ENCODE results near the gene MAP6D1. TPM values are rescaled to one million over a fixed set of nuclear protein-coding genes. Genes with fewer than 3 reads are reported as not detected.

Gene MAP6D1
- total RNA-seq, 1 donor from 2014 or later: not detected

DNA sequence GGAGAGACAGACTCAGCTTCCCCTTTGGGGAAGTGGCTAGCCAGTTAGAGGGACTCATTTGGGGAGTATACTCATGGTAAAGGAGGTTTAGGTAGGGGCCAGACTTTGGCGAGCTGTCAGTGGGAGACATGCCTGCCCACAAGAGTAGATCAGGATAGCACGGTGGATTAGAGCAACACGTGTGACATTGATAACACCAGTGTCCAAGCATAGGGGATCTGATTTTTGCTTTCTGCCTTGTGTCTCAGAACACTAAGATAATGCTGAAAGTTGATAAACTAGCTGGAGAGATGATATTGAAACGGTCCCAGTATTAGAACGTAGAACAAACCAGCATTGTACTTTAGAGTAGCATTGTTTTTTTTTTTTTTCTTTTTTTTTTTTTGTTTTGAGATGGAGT lies 25.9 kb downstream of the MAP6D1 start:
- H3K36me3 ChIP-seq: peaks cover 61 to 66% of the 10 kb centered on the region in 2 donors
- intact Hi-C loops (cut with DNase I): no loop called here
- H3K4me1 ChIP-seq: no peaks in the 10 kb centered on the region
- TF ChIP-seq, protein P1, sequence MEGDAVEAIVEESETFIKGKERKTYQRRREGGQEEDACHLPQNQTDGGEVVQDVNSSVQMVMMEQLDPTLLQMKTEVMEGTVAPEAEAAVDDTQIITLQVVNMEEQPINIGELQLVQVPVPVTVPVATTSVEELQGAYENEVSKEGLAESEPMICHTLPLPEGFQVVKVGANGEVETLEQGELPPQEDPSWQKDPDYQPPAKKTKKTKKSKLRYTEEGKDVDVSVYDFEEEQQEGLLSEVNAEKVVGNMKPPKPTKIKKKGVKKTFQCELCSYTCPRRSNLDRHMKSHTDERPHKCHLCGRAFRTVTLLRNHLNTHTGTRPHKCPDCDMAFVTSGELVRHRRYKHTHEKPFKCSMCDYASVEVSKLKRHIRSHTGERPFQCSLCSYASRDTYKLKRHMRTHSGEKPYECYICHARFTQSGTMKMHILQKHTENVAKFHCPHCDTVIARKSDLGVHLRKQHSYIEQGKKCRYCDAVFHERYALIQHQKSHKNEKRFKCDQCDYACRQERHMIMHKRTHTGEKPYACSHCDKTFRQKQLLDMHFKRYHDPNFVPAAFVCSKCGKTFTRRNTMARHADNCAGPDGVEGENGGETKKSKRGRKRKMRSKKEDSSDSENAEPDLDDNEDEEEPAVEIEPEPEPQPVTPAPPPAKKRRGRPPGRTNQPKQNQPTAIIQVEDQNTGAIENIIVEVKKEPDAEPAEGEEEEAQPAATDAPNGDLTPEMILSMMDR (IDR thresholded peaks at IDR 0.05): no peak
- H3K27me3 ChIP-seq: no peaks in the 10 kb centered on the region
- DNase-seq (ENCODE audit: low spot score in 2 of 2): no peak
- no peak overlapping the region for H3K27ac ChIP-seq
- no peaks in the 10 kb centered on the region for H3K9me3 ChIP-seq
- H3K4me3 ChIP-seq: no peak overlapping the region

DNA sequence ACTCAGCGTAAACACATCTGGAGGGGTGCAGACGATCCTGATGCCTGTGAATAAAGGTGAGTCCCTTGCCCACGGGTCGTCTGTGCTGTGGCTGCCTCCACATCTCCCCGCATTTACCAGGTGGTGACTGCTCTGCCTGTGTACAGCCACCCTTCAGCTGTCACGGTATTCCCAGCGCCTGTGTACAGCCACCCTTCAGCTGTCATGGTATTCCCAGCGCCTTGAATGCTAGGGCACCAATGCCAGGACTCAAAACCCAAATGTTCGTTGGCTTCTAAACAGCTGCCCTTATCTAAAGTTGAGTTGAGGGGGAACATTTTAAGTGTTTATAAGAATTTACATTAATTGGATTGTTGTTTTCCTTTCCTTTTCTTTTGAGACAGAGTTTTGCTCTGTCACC lies 27.4 kb downstream of the MAP6D1 start:
- Histone ChIP-seq H3K36me3 (peaks cover 47 to 59% of the 10 kb centered on the region in 2 donors), H3K27ac (no peak overlapping the region), H3K4me1 (no peaks in the 10 kb centered on the region), H3K9me3 (no peaks in the 10 kb centered on the region), H3K27me3 (no peaks in the 10 kb centered on the region), H3K4me3 (no peak overlapping the region)
- intact Hi-C loops (cut with DNase I): no loop called here
- no peak for DNase-seq (ENCODE audit: low spot score in 2 of 2)
- TF ChIP-seq, protein P1 (IDR thresholded peaks at IDR 0.05): no peak

DNA sequence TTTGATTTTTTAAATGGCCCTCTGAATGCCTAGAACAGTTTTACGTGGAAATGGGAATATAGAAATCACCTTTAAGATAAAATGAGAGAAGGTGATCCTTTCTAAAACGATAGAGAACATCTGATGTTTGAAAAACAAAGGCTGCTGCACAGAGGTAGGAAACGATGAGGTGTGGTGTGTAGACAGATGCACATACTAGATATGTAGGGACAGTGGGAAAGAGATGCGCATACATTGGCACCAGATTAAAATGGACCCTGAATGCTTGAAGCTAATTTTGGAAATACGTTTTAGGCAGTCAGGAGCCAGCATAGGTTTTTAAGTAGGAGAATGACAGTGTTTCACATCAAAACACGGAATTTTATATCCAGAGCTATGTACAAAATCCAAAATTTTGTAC lies 29.0 kb downstream of the MAP6D1 start:
- no peaks in the 10 kb centered on the region for H3K27me3 ChIP-seq
- no peak for DNase-seq (ENCODE audit: low spot score in 2 of 2)
- intact Hi-C loops (cut with DNase I): no loop called here
- H3K9me3 ChIP-seq: no peaks in the 10 kb centered on the region
- H3K4me1 ChIP-seq: no peaks in the 10 kb centered on the region
- H3K36me3 ChIP-seq: peaks cover 43 to 56% of the 10 kb centered on the region in 2 donors
- no peak overlapping the region for H3K27ac ChIP-seq
- no peak overlapping the region for H3K4me3 ChIP-seq
- TF ChIP-seq, protein P1 (IDR thresholded peaks at IDR 0.05): no peak

DNA sequence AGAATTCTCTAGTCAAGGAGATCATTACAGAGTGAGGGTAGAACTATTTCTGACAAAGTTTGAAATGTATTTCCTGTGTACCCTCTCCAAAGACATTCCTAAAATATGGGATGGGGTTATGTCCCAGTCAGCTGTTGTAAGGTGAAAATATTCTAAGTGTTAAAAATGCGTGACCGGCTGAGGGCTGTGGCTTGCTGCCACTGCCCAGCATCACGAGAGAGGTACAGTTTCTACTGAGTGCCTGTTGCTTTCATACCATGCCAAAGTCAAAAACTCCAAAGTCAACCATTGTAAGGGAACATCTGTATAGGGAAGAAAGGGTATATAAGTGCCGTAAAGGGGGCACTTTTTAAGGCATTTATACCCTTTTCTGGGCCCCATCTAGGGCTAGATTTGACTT lies 30.9 kb downstream of the MAP6D1 start:
- H3K36me3 ChIP-seq: peaks cover 39 to 57% of the 10 kb centered on the region in 2 donors
- TF ChIP-seq, protein P1 (IDR thresholded peaks at IDR 0.05): no peak

DNA sequence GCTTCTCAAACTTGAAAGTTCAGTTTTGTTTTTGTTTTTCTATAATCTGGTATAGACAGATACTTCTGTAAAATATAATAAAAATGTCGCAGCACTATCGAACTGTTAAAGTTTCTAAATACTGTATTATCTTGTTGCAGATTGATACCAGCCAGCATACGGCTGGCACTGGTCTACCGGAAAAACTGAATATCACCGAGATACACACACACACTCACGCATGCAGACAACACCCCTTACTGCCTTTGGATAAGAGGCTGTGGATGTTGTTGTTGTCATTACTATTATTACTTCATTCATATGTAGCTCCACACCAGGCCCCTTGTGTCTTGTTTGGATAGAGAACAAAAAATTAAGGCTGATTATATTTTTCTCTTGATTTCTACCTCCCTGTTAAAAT lies 32.4 kb downstream of the MAP6D1 start:
- Histone ChIP-seq H3K27me3 (no peaks in the 10 kb centered on the region), H3K4me3 (no peak overlapping the region), H3K27ac (no peak overlapping the region), H3K36me3 (peaks cover 24 to 49% of the 10 kb centered on the region in 2 donors), H3K9me3 (no peaks in the 10 kb centered on the region), H3K4me1 (no peaks in the 10 kb centered on the region)
- no peak for DNase-seq (ENCODE audit: low spot score in 2 of 2)
- intact Hi-C loops (cut with DNase I): no loop called here
- TF ChIP-seq, protein P1 (IDR thresholded peaks at IDR 0.05): no peak

More for the DNA sequence above, 30.9 kb downstream of the MAP6D1 start:
- Histone ChIP-seq H3K4me3 (no peak overlapping the region), H3K27me3 (no peaks in the 10 kb centered on the region), H3K4me1 (no peaks in the 10 kb centered on the region), H3K9me3 (no peaks in the 10 kb centered on the region), H3K27ac (no peak overlapping the region)
- no peak for DNase-seq (ENCODE audit: low spot score in 2 of 2)
- intact Hi-C loops (cut with DNase I): no loop called here

DNA sequence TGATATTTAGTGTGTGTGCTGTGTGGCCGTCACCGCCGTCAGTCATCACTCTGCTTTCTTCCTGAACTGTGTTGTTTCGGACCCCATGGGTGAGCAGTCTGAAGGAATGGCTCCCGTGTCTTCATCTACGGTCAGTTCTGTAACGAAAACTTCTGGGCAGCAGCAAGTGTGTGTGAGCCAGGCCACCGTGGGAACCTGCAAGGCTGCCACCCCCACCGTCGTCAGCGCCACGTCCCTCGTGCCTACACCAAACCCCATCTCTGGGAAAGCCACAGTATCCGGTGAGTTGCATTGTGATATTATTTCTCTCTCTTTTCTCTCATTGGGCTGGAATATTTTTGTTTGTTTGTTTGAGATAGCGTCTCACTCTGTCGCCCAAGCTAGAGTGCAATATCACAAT lies 34.7 kb downstream of the MAP6D1 start:
- intact Hi-C loops (cut with DNase I): no loop called here
- H3K4me1 ChIP-seq: no peaks in the 10 kb centered on the region
- no peak overlapping the region for H3K4me3 ChIP-seq
- TF ChIP-seq, protein P1 (IDR thresholded peaks at IDR 0.05): no peak
- no peaks in the 10 kb centered on the region for H3K27me3 ChIP-seq
- H3K9me3 ChIP-seq: no peaks in the 10 kb centered on the region
- H3K36me3 ChIP-seq: peaks cover 37 to 65% of the 10 kb centered on the region in 2 donors
- no peak overlapping the region for H3K27ac ChIP-seq
- no peak for DNase-seq (ENCODE audit: low spot score in 2 of 2)
